Measurements from ENCODE around the gene LCN10. TPM values are rescaled to one million over a fixed set of nuclear protein-coding genes. Genes with fewer than 3 reads are reported as not detected.

LCN10 gene
- total and polyA plus RNA-seq, 9 of the 15 experiments (the other 6 are each of a cell fraction or from before 2014, with no cell fraction given) = 0.10 to 0.21 (median 0.14) TPM; not detected in 6

- TF ChIP-seq ZNF175 (CRISPR knock-in tag; IDR thresholded peaks at IDR 0.05; ENCODE audit: low read depth) (0 out of 2 replicates have a peak, but pooled peaks have one; percentile 56), ZNF140 (CRISPR knock-in tag; IDR thresholded peaks at IDR 0.05) (no peak), FOS (IDR thresholded peaks at IDR 0.05; ENCODE audit: extremely low read depth, insufficient read length) (no peak), MXD1 (CRISPR knock-in tag; IDR thresholded peaks at IDR 0.05; ENCODE audit: borderline replicate concordance, poor library complexity, severe bottlenecking) (peak; percentile 65), ZBTB26 (CRISPR knock-in tag; IDR thresholded peaks at IDR 0.05) (no peak), ATF1 (CRISPR knock-in tag; IDR thresholded peaks at IDR 0.05) (no peak), ATF1 (tag; IDR thresholded peaks at IDR 0.05) (peak; percentile 54), ZNF445 (CRISPR knock-in tag; IDR thresholded peaks at IDR 0.05; ENCODE audit: low read depth) (peak; percentile 40; the same call in 1 of the 2 replicates), ZNF639 (CRISPR knock-in tag; conservative IDR thresholded peaks at IDR 0.05 in 1 of 2, IDR thresholded peaks at IDR 0.05 in 1 of 2) (peak in 1 of 2 experiments; percentile 92; a peak in 2 of 4 replicates), ZNF165 (CRISPR knock-in tag; IDR thresholded peaks at IDR 0.05; ENCODE audit: borderline replicate concordance) (peak; percentile 63; the same call in 1 of the 2 replicates), ZBTB9 (CRISPR knock-in tag; IDR thresholded peaks at IDR 0.05) (peak; percentile 95), DMBX1 (CRISPR knock-in tag; IDR thresholded peaks at IDR 0.05; ENCODE audit: borderline replicate concordance) (peak; percentile 96), ETV6 (IDR thresholded peaks at IDR 0.05; ENCODE audit: borderline replicate concordance in 1 of 2, low read depth in 2 of 2, low read length in 1 of 2) (no peak), ETV6 (CRISPR knock-in tag; IDR thresholded peaks at IDR 0.05; ENCODE audit: borderline replicate concordance) (no peak), RFX5 (IDR thresholded peaks at IDR 0.05; ENCODE audit: low read depth, low read length) (no peak), MED1 (CRISPR knock-in tag; IDR thresholded peaks at IDR 0.05; ENCODE audit: borderline replicate concordance) (no peak), ZNF766 (CRISPR knock-in tag; conservative IDR thresholded peaks at IDR 0.05) (peak; percentile 92), TAF7 (tag; IDR thresholded peaks at IDR 0.05) (peak; percentile 83), TEAD2 (tag; IDR thresholded peaks at IDR 0.05) (peak; percentile 55; the same call in 1 of the 2 replicates), ILK (tag; IDR thresholded peaks at IDR 0.05; ENCODE audit: borderline replicate concordance, low read depth) (peak; percentile 49; the same call in 1 of the 2 replicates), MEF2D (tag; conservative IDR thresholded peaks at IDR 0.05; ENCODE audit: low read depth) (peak; percentile 81), MNT (conservative IDR thresholded peaks at IDR 0.05) (peak in 1 of 2 experiments; percentile 17; a peak in 1 of 4 replicates)
Measured at GRCh38 chr9:136789523-136789937, 46.8 kb upstream of the LCN10 start (continued).
